CD14-positive monocyte (primary cell): ENCODE results near the gene LOXL3. TPM values are rescaled to one million over a fixed set of nuclear protein-coding genes. Genes with fewer than 3 reads are reported as not detected.

Experiments
- DNase-seq, 3 donors: peaks; one replicate each; pipeline ENCODE4 v3.0.0-alpha.2; 2011 to 2022
- H2AFZ ChIP-seq: 2 replicates; pipeline ENCODE4 v1.6.0; 2012; ENCODE audit warnings: mild to moderate bottlenecking, low read depth, low read length, inconsistent platforms; ENCODE audit not compliant: insufficient read depth, poor library complexity, severe bottlenecking
- H3K27ac ChIP-seq, 2 donors: 1 replicate in 1 of 2; 2 replicates in 1 of 2; pipeline ENCODE4 v1.5.1; 2012 to 2013; ENCODE audit warnings: low read length in 2 of 2, control low read depth in 1 of 2, inconsistent platforms in 1 of 2, low read depth in 1 of 2, mild to moderate bottlenecking in 1 of 2
- H3K27me3 ChIP-seq, 2 donors: one replicate each; pipeline versions ENCODE4 v1.6.0 to v1.6.1; 2011 to 2013; ENCODE audit warnings: low read length in 2 of 2; ENCODE audit not compliant: control insufficient read depth in 2 of 2, insufficient read depth in 2 of 2
- H3K36me3 ChIP-seq, 2 donors: replicated peaks in 1 of 2; 1 replicate in 1 of 2; 2 replicates in 1 of 2; pipeline versions ENCODE4 v1.5.1 to v1.6.1; 2012 to 2013; ENCODE audit warnings: low read length in 2 of 2, control low read depth in 1 of 2, inconsistent platforms in 1 of 2, mild to moderate bottlenecking in 1 of 2; ENCODE audit not compliant: insufficient read depth in 2 of 2, control insufficient read depth in 1 of 2
- H3K4me1 ChIP-seq, 2 donors: 1 replicate in 1 of 2; 2 replicates in 1 of 2; pipeline versions ENCODE4 v1.5.1 to v1.6.1; 2012 to 2013; ENCODE audit warnings: low read length in 2 of 2, control low read depth in 1 of 2, inconsistent platforms in 1 of 2, mild to moderate bottlenecking in 1 of 2, moderate library complexity in 1 of 2; ENCODE audit not compliant: insufficient read depth in 2 of 2, control insufficient read depth in 1 of 2
- H3K4me2 ChIP-seq: replicated peaks from 2 replicates; pipeline ENCODE3; 2012; ENCODE audit warnings: low read length, moderate library complexity, mild to moderate bottlenecking; ENCODE audit not compliant: poor library complexity, severe bottlenecking; ENCODE audit errors: extremely low read depth
- H3K4me3 ChIP-seq, 3 experiments: fragments of 200-600 bp in 1 of 3; sonication (generic) in 1 of 3; replicated peaks in 1 of 3; 1 replicate in 2 of 3; 2 replicates in 1 of 3; pipeline ENCODE4 v1.5.1; 2011 to 2013; ENCODE audit warnings: low read length in 3 of 3, mild to moderate bottlenecking in 3 of 3, control low read depth in 2 of 3, low read depth in 2 of 3, inconsistent platforms in 1 of 3, moderate library complexity in 1 of 3
- H3K79me2 ChIP-seq: 2 replicates; pipeline ENCODE4 v1.6.0; 2012; ENCODE audit warnings: mild to moderate bottlenecking, control low read depth, inconsistent platforms, low read length, moderate library complexity; ENCODE audit not compliant: insufficient read depth
- H3K9ac ChIP-seq: 2 replicates; pipeline ENCODE4 v1.6.0; 2017; ENCODE audit warnings: low read length, mild to moderate bottlenecking; ENCODE audit not compliant: insufficient read depth, poor library complexity, severe bottlenecking
- H3K9me3 ChIP-seq, 2 donors: replicated peaks in 1 of 2; 1 replicate in 1 of 2; 2 replicates in 1 of 2; pipeline versions ENCODE4 v1.5.1 to v1.6.1; 2012 to 2013; ENCODE audit warnings: low read length in 2 of 2, control low read depth in 1 of 2; ENCODE audit not compliant: control insufficient read depth in 1 of 2, insufficient read depth in 1 of 2
- H4K20me1 ChIP-seq: 2 replicates; pipeline ENCODE4 v1.6.0; 2012; ENCODE audit warnings: mild to moderate bottlenecking, low read length, control low read depth, moderate library complexity; ENCODE audit not compliant: insufficient read depth
- H3K27ac Mint-ChIP-seq, 7 donors: one replicate each; pipeline ENCODE4 v1.8.0; 2020; ENCODE audit warnings: mild to moderate bottlenecking in 7 of 7, mixed read lengths in 7 of 7, moderate library complexity in 6 of 7, inconsistent platforms in 2 of 7
- H3K27me3 Mint-ChIP-seq, 3 donors: one replicate each; pipeline ENCODE4 v1.8.0; 2021 to 2022; ENCODE audit warnings: low read depth in 3 of 3, mild to moderate bottlenecking in 3 of 3, mixed read lengths in 3 of 3, moderate library complexity in 3 of 3, inconsistent platforms in 1 of 3
- H3K36me3 Mint-ChIP-seq, 2 donors: one replicate each; pipeline ENCODE4 v1.8.0; 2020; ENCODE audit warnings: mixed read lengths in 2 of 2, inconsistent platforms in 1 of 2, mild to moderate bottlenecking in 1 of 2
- H3K4me1 Mint-ChIP-seq: one replicate; pipeline ENCODE4 v1.8.0; 2020; ENCODE audit warnings: mild to moderate bottlenecking, mixed read lengths
- H3K4me3 Mint-ChIP-seq, 2 donors: one replicate each; pipeline ENCODE4 v1.8.0; 2020; ENCODE audit warnings: mild to moderate bottlenecking in 2 of 2, mixed read lengths in 2 of 2, moderate library complexity in 1 of 2
- H3K9me3 Mint-ChIP-seq, 7 donors: one replicate each; pipeline ENCODE4 v1.8.0; 2020 to 2022; ENCODE audit warnings: mixed read lengths in 7 of 7, mild to moderate bottlenecking in 6 of 7, moderate library complexity in 6 of 7, inconsistent platforms in 2 of 7
- WGBS: methylation state at CpG from one replicate; pipeline ENCODE4 v1.1.5; 2013; ENCODE audit warnings: missing lambda C conversion rate; ENCODE audit not compliant: insufficient coverage; 5-methylcytosine and 5-hydroxymethylcytosine counted together
- intact Hi-C, 2 donors: fragments of 100-400 bp; cut with micrococcal nuclease; formaldehyde crosslinking; loops; one replicate each; pipeline versions ENCODE4 v1.15.0 to v1.15.1; 2023
- polyA plus RNA-seq, 3 donors: library from polyadenylated mRNA; depleted of rRNA in 1 of 3; unstranded in 2 of 3; stranded (reverse) in 1 of 3; fragments of 300-500 nt in 2 of 3; fragments of >200 nt in 1 of 3; fragmentation: Illumina TruSeq in 2 of 3; gene quantifications; 1 replicate in 2 of 3; 2 replicates in 1 of 3; pipeline ENCODE4 v1.2.3, GENCODE V29; 2012 to 2021
- TF ChIP-seq, protein P1 (sequence below): fragments of 200-600 bp; IDR thresholded peaks from one replicate; pipeline ENCODE4 v1.8.0; 2022; ENCODE audit warnings: antibody characterized with exemption, mild to moderate bottlenecking

The LOXL3 gene
- polyA plus RNA-seq, 3 donors, result 18.2 to 35.0 (median 18.5) TPM

- H3K27me3 ChIP-seq, result no peaks in the 10 kb centered on the region
- peaks cover 26% of the 10 kb centered on the region for H4K20me1 ChIP-seq
- peak overlapping the region; percentile 90 for H2AFZ ChIP-seq
- Mint-ChIP-seq H3K27ac (peak overlapping the region; percentile 95 to 98 (median 96)), H3K27me3 (peaks cover 0 to 8% (median 5%) of the 10 kb centered on the region in 3 donors), H3K4me1 (peaks cover 42% of the 10 kb centered on the region), H3K36me3 (peaks cover 36 to 47% of the 10 kb centered on the region in 2 donors), H3K4me3 (peak overlapping the region; percentile 94 to 98), H3K9me3 (peaks cover 0 to 8% (median 0%) of the 10 kb centered on the region in 7 donors)
- 1% methylated on average over 20 of the region's 29 CpGs for WGBS
- peaks cover 28 to 46% of the 10 kb centered on the region in 2 donors for H3K4me1 ChIP-seq
- no peak for DNase-seq
- intact Hi-C loops, result loop anchor here (1.0 to 5.0 kb wide), 4 partner anchors 21 to 71 kb away; partner anchors contain the start of genes CCDC142 (in 2 of the 2), INO80B (in 2 of the 2), TTC31 (in 2 of the 2) and WBP1 (in 2 of the 2)
- peak overlapping the region; percentile 91 to 95 for H3K27ac ChIP-seq
- peaks cover 29% of the 10 kb centered on the region for H3K79me2 ChIP-seq
- TF ChIP-seq, protein P1, sequence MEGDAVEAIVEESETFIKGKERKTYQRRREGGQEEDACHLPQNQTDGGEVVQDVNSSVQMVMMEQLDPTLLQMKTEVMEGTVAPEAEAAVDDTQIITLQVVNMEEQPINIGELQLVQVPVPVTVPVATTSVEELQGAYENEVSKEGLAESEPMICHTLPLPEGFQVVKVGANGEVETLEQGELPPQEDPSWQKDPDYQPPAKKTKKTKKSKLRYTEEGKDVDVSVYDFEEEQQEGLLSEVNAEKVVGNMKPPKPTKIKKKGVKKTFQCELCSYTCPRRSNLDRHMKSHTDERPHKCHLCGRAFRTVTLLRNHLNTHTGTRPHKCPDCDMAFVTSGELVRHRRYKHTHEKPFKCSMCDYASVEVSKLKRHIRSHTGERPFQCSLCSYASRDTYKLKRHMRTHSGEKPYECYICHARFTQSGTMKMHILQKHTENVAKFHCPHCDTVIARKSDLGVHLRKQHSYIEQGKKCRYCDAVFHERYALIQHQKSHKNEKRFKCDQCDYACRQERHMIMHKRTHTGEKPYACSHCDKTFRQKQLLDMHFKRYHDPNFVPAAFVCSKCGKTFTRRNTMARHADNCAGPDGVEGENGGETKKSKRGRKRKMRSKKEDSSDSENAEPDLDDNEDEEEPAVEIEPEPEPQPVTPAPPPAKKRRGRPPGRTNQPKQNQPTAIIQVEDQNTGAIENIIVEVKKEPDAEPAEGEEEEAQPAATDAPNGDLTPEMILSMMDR, result no peak
- H3K4me2 ChIP-seq, result peak overlapping the region; percentile 96
- H3K9me3 ChIP-seq, result no peaks in the 10 kb centered on the region
- peak overlapping the region; percentile 65 to 96 (median 87) for H3K4me3 ChIP-seq
- peaks cover 23 to 40% of the 10 kb centered on the region in 2 donors for H3K36me3 ChIP-seq
- H3K9ac ChIP-seq, result peak overlapping the region; percentile 96
Observed at GRCh38 chr2:74528600-74529356, 25.0 kb downstream of the LOXL3 start.

DNA sequence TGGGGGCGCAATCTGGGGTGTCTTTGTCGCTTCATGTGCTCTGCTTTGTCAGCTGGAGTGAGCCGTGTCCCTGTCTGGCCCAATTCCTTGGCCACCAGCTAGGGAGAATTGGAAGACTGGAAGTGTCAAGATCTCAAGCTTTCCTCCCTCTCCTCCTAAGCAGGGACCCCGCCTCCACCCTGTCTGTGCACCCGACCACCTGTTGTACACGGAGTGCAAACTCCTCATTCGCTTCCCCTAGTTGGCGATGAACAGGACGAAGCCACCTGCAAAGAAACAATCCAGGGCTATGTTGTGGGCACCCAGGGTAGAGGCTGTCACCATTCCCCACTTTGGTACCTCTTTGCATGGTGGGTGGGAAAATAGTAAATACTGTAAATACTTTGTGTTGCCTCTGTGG lies 26.0 kb downstream of the LOXL3 start:
- H3K79me2 ChIP-seq, result peaks cover 29% of the 10 kb centered on the region
- Mint-ChIP-seq H3K36me3 (peaks cover 28 to 41% of the 10 kb centered on the region in 2 donors), H3K9me3 (peaks cover 0 to 8% (median 0%) of the 10 kb centered on the region in 7 donors), H3K4me1 (peaks cover 42% of the 10 kb centered on the region), H3K4me3 (no peak overlapping the region), H3K27ac (peak overlapping the region in 3 of 7 donors; percentile 22 to 64 (median 30)), H3K27me3 (peaks cover 2 to 8% (median 7%) of the 10 kb centered on the region in 3 donors)
- WGBS, result 100% methylated on average over 5 of the region's 9 CpGs
- TF ChIP-seq, protein P1, result no peak
- H3K27me3 ChIP-seq, result no peaks in the 10 kb centered on the region
- H4K20me1 ChIP-seq, result peaks cover 26% of the 10 kb centered on the region
- H3K4me3 ChIP-seq, result no peak overlapping the region
- intact Hi-C loops, result loop anchor here (2.0 to 5.0 kb wide), 3 partner anchors 45 to 70 kb away; partner anchors contain the start of genes CCDC142 (in 2 of the 2), INO80B (in 2 of the 2), TTC31 (in 2 of the 2) and WBP1 (in 2 of the 2)
- no peak overlapping the region for H3K4me2 ChIP-seq
- no peak overlapping the region for H2AFZ ChIP-seq
- peaks cover 28 to 46% of the 10 kb centered on the region in 2 donors for H3K4me1 ChIP-seq
- H3K27ac ChIP-seq, result peak overlapping the region in 1 of 2 donors; percentile 59
- no peak for DNase-seq
- no peaks in the 10 kb centered on the region for H3K9me3 ChIP-seq
- H3K9ac ChIP-seq, result no peak overlapping the region
- H3K36me3 ChIP-seq, result peaks cover 18 to 30% of the 10 kb centered on the region in 2 donors
